ENCODE results near the gene CMSS1. TPM values are rescaled to one million over a fixed set of nuclear protein-coding genes. Genes with fewer than 3 reads are reported as not detected.

The CMSS1 gene
- total and polyA plus RNA-seq, 2 of the 13 experiments (the other 11 are each of a cell fraction or from before 2014, with no cell fraction given), result 6.4 to 48.7 TPM

GRCh38 chr3:100063929-100064461, 246.3 kb downstream of the CMSS1 start (continued):
- TF ChIP-seq ZBTB14 (CRISPR knock-in tag; IDR thresholded peaks at IDR 0.05) (no peak), ZNF510 (CRISPR knock-in tag; IDR thresholded peaks at IDR 0.05; ENCODE audit: low read depth) (no peak), ZBTB21 (CRISPR knock-in tag; IDR thresholded peaks at IDR 0.05) (no peak), GATAD2A (CRISPR knock-in tag; IDR thresholded peaks at IDR 0.05) (peak; percentile 91), CC2D1A (CRISPR knock-in tag; IDR thresholded peaks at IDR 0.05) (no peak), PHF5A (CRISPR knock-in tag; IDR thresholded peaks at IDR 0.05; ENCODE audit: low read depth, unreplicated experiment) (peak; percentile 64), ATF6 (CRISPR knock-in tag; conservative IDR thresholded peaks at IDR 0.05) (no peak), ZNF317 (CRISPR knock-in tag; IDR thresholded peaks at IDR 0.05) (peak; percentile 52; the same call in 1 of the 2 replicates), CREB1 (IDR thresholded peaks at IDR 0.05) (no peak), CREB1 (CRISPR knock-in tag; IDR thresholded peaks at IDR 0.05) (peak; percentile 75), ZNF644 (CRISPR knock-in tag; IDR thresholded peaks at IDR 0.05; ENCODE audit: low read depth) (peak; percentile 59; the same call in 1 of the 2 replicates), ELF4 (CRISPR knock-in tag; IDR thresholded peaks at IDR 0.05; ENCODE audit: borderline replicate concordance) (0 out of 2 replicates have a peak, but pooled peaks have one; percentile 57), THAP8 (CRISPR knock-in tag; IDR thresholded peaks at IDR 0.05; ENCODE audit: borderline replicate concordance) (no peak), ZNF720 (CRISPR knock-in tag; IDR thresholded peaks at IDR 0.05) (no peak), RERE (CRISPR knock-in tag; IDR thresholded peaks at IDR 0.05; ENCODE audit: low read depth) (peak; percentile 38; the same call in 1 of the 2 replicates), POGZ (CRISPR knock-in tag; IDR thresholded peaks at IDR 0.05) (peak; percentile 28; the same call in 1 of the 2 replicates), SNAPC2 (CRISPR knock-in tag; IDR thresholded peaks at IDR 0.05) (no peak), HOXA7 (CRISPR knock-in tag; IDR thresholded peaks at IDR 0.05) (no peak), ZNF691 (CRISPR knock-in tag; IDR thresholded peaks at IDR 0.05; ENCODE audit: borderline replicate concordance, low read depth) (no peak), TEAD3 (CRISPR knock-in tag; optimal IDR thresholded peaks at IDR 0.05; ENCODE audit: borderline replicate concordance) (peak; percentile 85), ZBTB20 (CRISPR knock-in tag; IDR thresholded peaks at IDR 0.05; ENCODE audit: borderline replicate concordance, low read depth) (0 out of 2 replicates have a peak, but pooled peaks have one; percentile 76)

All from HepG2 (cell line).